Pulmonary artery endothelial cell (primary cell): ENCODE results near the gene CDC34. TPM values are rescaled to one million over a fixed set of nuclear protein-coding genes. Genes with fewer than 3 reads are reported as not detected.

ENCODE experiments used
- DNase-seq: peaks from one replicate; pipeline ENCODE4 v3.0.0-alpha.2; 2011; ENCODE audit warnings: low read depth, low spot score
- total RNA-seq: library from RNA; depleted of rRNA; stranded (reverse); fragments of >200 nt; gene quantifications from 2 replicates; pipeline ENCODE4 v1.2.3, GENCODE V29; 2014

CDC34 gene
- total RNA-seq, 1 donor from 2014 or later = 108 TPM

DNA sequence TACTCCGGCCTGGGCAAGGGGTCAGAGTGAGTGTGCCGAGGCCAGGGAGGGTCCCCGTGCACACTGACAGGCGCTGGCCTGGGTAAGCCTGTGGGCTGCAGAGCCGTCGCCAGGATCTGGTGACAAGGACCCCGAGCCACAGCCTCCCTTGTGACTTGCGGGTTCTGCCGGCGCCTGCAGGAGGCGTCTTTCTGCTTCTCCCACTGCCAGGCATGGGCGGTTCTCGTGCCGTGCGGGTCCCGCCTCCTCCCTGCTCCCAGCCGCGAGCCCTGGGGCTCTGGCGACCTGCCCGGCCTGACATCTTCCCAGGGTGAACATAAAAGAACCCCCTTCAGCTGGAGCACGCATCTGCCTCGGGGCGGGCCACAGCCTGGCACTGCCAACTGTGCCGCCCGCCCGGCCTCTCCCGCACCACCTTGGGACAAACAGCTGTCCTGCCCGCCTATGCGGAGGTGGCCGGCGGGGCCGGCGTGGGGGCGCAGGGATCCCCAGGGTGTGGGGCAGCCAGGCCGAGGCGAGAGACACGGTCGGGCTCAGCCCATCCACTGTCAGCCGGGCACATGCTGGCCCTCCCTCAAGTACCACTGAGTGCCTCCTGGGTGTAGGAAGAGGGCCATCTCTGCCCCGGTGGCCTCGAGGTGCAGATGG lies 56.7 kb downstream of the CDC34 start:
- DNase-seq = no peak

DNA sequence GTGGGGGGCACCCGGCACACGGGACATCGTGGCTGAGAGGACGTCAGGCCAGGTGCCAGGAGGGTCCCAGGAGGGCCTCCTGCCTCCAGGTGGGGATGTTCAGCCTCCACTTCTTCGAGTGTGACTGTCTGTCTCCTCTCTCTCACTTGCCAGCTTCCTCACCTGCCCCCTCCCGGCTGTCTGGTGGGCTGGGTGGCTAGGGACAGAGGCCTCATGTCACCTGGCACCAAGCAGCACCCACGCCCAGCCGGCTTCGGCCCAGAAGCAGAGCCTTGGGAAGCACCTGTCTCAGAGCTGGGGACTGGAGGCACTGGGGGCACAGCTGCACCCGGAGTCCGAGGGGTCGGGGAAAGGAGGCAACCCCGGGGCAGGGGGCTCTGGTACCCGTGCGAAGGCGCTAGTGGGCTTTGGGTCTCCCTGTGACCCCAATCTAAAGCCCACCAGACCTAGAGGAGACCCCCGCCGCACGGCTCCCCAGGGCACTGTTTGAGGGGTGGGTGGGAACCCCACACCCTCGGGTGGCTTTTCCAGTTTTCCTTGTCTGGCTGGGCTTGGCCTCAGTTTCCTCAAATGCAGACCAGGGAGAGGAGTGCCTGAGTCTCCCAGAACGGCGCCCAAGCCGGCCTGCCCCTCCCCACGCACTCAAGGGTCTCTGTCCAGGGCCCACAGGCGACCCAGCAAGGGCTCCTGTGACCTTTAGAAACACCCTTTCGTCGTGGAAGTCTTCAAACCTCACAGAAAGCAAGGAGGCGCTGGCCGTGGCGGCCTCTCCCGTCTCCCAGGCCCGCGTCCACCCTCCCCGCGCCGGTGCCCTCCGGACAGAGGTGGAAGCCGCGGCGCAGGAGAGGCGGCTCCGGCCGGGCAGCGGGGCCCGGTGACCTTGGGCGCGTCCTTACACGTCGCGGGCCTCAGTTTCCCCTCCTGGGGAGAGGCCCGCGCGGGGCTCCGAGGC lies 57.5 kb downstream of the CDC34 start:
- DNase-seq = no peak

DNA sequence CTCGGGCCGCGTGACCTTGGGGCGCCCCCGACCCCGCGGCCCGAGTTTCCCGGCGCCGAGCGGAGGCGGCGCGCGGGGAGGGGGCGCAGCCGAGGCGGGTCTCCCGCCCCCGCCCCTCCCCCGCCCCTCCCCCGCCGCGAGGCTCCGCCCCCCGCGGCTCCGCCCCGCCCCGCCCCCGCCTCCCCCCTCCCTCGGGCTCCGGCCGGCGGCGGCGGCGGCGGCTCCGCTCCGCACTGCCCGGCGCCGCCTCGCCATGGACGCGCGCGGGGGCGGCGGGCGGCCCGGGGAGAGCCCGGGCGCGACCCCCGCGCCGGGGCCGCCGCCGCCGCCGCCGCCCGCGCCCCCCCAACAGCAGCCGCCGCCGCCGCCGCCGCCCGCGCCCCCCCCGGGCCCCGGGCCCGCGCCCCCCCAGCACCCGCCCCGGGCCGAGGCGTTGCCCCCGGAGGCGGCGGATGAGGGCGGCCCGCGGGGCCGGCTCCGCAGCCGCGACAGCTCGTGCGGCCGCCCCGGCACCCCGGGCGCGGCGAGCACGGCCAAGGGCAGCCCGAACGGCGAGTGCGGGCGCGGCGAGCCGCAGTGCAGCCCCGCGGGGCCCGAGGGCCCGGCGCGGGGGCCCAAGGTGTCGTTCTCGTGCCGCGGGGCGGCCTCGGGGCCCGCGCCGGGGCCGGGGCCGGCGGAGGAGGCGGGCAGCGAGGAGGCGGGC lies 58.3 kb downstream of the CDC34 start, which contains the start of gene HCN2:
TSS of gene HCN2 (plus strand) at position 189 of the 703 bp plus-strand sequence. CDS start at position 254, 65 bp downstream.
- no peak for DNase-seq

DNA sequence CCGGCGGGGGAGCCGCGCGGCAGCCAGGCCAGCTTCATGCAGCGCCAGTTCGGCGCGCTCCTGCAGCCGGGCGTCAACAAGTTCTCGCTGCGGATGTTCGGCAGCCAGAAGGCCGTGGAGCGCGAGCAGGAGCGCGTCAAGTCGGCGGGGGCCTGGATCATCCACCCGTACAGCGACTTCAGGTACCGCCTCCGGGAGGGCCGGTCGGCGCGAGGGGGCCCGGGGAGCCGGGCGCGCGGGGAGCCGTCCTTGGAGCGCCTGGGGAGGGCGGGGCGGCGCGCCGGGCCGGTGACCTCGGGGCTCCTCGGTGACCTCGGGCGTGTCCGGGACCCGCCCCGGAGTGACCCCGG lies 58.8 kb downstream of the CDC34 start:
- DNase-seq = no peak

DNA sequence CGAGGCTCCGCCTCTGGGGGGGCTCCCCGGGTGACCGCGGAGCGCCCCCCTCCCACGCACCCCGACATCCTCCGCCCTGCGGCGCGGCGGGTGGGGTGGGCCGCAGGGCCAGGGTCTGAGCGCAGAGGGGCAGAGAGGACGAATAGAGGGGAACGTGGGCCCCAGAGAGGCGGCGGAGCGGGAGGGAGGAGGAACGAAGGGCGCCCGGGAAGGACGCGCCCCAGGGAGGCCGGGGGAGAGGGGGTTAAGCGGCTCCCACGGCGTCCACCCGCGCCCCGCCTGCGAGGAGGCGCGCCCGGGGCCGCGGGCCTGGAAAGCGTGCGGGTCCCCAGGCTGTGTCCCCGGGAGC lies 59.2 kb downstream of the CDC34 start:
- DNase-seq = no peak

DNA sequence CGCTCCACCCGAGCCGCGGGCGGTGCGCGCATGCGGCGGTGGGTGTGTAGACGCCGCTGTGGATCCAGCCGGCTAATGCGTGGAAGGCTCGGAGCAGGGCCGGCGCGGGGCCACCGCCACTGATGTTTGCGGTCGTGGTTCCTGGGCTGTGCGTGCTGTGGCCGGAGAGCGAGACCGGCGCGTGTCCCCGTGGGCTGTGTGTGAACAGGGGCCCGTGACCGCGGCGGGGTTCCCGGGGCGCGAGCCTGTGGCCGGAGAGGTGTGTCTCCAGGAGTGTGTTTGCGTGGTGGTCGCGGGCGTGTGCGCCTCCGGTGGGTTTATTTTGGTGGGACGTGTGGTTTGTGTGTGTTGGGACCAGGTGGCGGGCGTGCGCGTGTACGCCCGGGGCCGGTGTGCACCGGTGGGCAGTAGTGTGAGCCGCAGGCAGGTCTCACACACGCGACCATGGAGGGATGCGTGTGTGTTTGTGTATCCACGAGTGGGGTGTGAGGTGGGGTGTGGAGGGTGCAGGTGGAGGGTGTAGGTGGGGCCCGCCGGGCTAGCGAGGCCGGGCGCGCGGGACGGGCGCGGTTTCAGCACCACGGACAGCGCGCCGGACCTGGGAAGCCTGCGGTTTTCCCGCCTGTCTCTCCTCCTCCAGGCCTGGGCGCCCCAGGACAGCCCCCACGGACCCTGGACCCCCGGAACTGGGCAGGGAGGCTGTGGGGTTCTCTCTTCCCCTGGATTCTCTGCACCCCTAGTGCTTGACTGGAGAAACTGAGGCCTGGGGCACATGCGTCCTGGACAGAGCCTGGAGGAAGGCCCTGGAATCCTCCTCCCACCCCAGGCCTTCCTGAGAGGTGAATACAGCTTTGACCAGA lies 59.8 kb downstream of the CDC34 start:
- DNase-seq = no peak

Other genes with a start within 250 kb of the CDC34 start
- gene PLPP2, start 240.4 kb upstream of the CDC34 start, total RNA-seq = 2.1 and 9.0 TPM in 2 replicates
- 20.1 and 31.0 TPM in 2 replicates for gene MIER2, start 187.0 kb upstream of the CDC34 start, total RNA-seq
- 0.14 and 0.20 TPM in 2 replicates for gene C2CD4C, start 122.6 kb upstream of the CDC34 start, total RNA-seq
- gene SHC2, start 70.7 kb upstream of the CDC34 start, total RNA-seq = 3.5 and 4.7 TPM in 2 replicates
- gene MADCAM1, start 35.3 kb upstream of the CDC34 start, total RNA-seq = 0.07 TPM in 2 replicates
- gene TPGS1, start 24.3 kb upstream of the CDC34 start, total RNA-seq = 24.2 and 39.6 TPM in 2 replicates
- gene GZMM, start 12.3 kb downstream of the CDC34 start, total RNA-seq = not detected in 2 replicates
- gene BSG, start 40.8 kb downstream of the CDC34 start, total RNA-seq = 237 and 352 TPM in 2 replicates
- 0.32 and 0.79 TPM in 2 replicates for gene HCN2, start 58.1 kb downstream of the CDC34 start, total RNA-seq
- 28.1 and 32.7 TPM in 2 replicates for gene POLRMT, start 101.8 kb downstream of the CDC34 start, total RNA-seq
- gene FGF22, start 108.1 kb downstream of the CDC34 start, total RNA-seq = 0.07 TPM in 1 of 2 replicates, not detected in the other
- gene RNF126, start 131.5 kb downstream of the CDC34 start, total RNA-seq = 34.3 and 38.1 TPM in 2 replicates
- gene FSTL3, start 144.6 kb downstream of the CDC34 start, total RNA-seq = 18.5 and 32.6 TPM in 2 replicates
- gene PRSS57, start 163.7 kb downstream of the CDC34 start, total RNA-seq = 0.07 TPM in 1 of 2 replicates, not detected in the other
- gene PALM, start 177.2 kb downstream of the CDC34 start, total RNA-seq = 14.3 and 23.0 TPM in 2 replicates
- 0.04 TPM in 1 of 2 replicates, not detected in the other for gene MISP, start 219.4 kb downstream of the CDC34 start, total RNA-seq